Urinary bladder (tissue), 4 donors: ENCODE results near the gene FPR2. TPM values are rescaled to one million over a fixed set of nuclear protein-coding genes. Genes with fewer than 3 reads are reported as not detected.

Experiments
- DNase-seq: peaks from one replicate; pipeline ENCODE4 v3.0.0-alpha.2; 2015; ENCODE audit errors: extremely low spot score
- H3K27ac ChIP-seq: one replicate; pipeline ENCODE4 v1.5.1; 2013; ENCODE audit warnings: low read depth, mild to moderate bottlenecking, moderate library complexity
- H3K36me3 ChIP-seq: one replicate; pipeline ENCODE4 v1.6.1; 2013; ENCODE audit warnings: mild to moderate bottlenecking, moderate library complexity; ENCODE audit not compliant: insufficient read depth
- H3K4me1 ChIP-seq: one replicate; pipeline ENCODE4 v1.6.1; 2013; ENCODE audit warnings: mild to moderate bottlenecking, moderate library complexity; ENCODE audit not compliant: insufficient read depth
- H3K4me3 ChIP-seq: one replicate; pipeline ENCODE4 v1.5.1; 2013; ENCODE audit warnings: low read depth, low read length
- WGBS: extraction: QIAGEN DNeasy Blood & Tissue Kit; methylation state at CpG from one replicate; pipeline ENCODE4 v1.1.7; 2013; 5-methylcytosine and 5-hydroxymethylcytosine counted together
- polyA plus RNA-seq: library from polyadenylated mRNA; stranded (reverse); fragments of 200-250 nt; gene quantifications from one replicate; pipeline ENCODE4 v1.2.3, GENCODE V29; 2013
- total RNA-seq: library from RNA; depleted of rRNA; stranded (reverse); fragments of >200 nt; gene quantifications from one replicate; pipeline ENCODE4 v1.2.3, GENCODE V29; 2014
- donor health status: healthy with polysubstance abuse.
- donor health status: healthy.

FPR2 gene
- 1.0 TPM for total RNA-seq
- polyA plus RNA-seq = 4.9 TPM

- no peak within 1 kb of the TSS for H3K27ac ChIP-seq
- 55% methylated on average over 8 of the region's 8 CpGs for WGBS
- DNase-seq = no peak
- no peaks in the 10 kb centered on the region for H3K4me1 ChIP-seq
- no peak within 1 kb of the TSS for H3K4me3 ChIP-seq
- no peaks in the 10 kb centered on the region for H3K36me3 ChIP-seq
Measured at GRCh38 chr19:51760697-51761356, at the start of gene FPR2. TSS of gene FPR2 (plus strand) at chr19:51761180. CDS start at chr19:51768659, 7,479 bp downstream.

GRCh38 chr19:51711702-51712101, 49.3 kb upstream of the FPR2 start:
- Histone ChIP-seq H3K36me3 (no peaks in the 10 kb centered on the region), H3K4me3 (no peak overlapping the region), H3K4me1 (no peaks in the 10 kb centered on the region), H3K27ac (no peak overlapping the region)
- DNase-seq = no peak
- 88% methylated on average over 1 of the region's 1 CpG for WGBS

- no peak overlapping the region for H3K4me3 ChIP-seq
- no peaks in the 10 kb centered on the region for H3K4me1 ChIP-seq
- DNase-seq = no peak
- no peaks in the 10 kb centered on the region for H3K36me3 ChIP-seq
- 37% methylated on average over 9 of the region's 9 CpGs for WGBS
- H3K27ac ChIP-seq = no peak overlapping the region
Measured at GRCh38 chr19:51712461-51713081, 48.4 kb upstream of the FPR2 start.

- DNase-seq = no peak
- WGBS = 92% methylated on average over 74 of the region's 74 CpGs
Measured at GRCh38 chr19:51713319-51714285, 47.4 kb upstream of the FPR2 start.

GRCh38 chr19:51714848-51715247, 46.1 kb upstream of the FPR2 start:
- no peaks in the 10 kb centered on the region for H3K36me3 ChIP-seq
- H3K4me3 ChIP-seq = no peak overlapping the region
- H3K27ac ChIP-seq = no peak overlapping the region
- WGBS = 33% methylated on average over 3 of the region's 3 CpGs
- no peaks in the 10 kb centered on the region for H3K4me1 ChIP-seq
- DNase-seq = no peak

More at GRCh38 chr19:51713319-51714285, 47.4 kb upstream of the FPR2 start:
- Histone ChIP-seq H3K4me1 (no peaks in the 10 kb centered on the region), H3K36me3 (no peaks in the 10 kb centered on the region), H3K27ac (no peak overlapping the region), H3K4me3 (no peak overlapping the region)

GRCh38 chr19:51715850-51716249, 45.1 kb upstream of the FPR2 start:
- Histone ChIP-seq H3K4me1 (no peaks in the 10 kb centered on the region), H3K36me3 (no peaks in the 10 kb centered on the region), H3K4me3 (no peak overlapping the region), H3K27ac (no peak overlapping the region)
- DNase-seq = no peak
- 88% methylated on average over 3 of the region's 3 CpGs for WGBS

GRCh38 chr19:51716925-51717324, 44.1 kb upstream of the FPR2 start:
- H3K4me1 ChIP-seq = no peaks in the 10 kb centered on the region
- no peak overlapping the region for H3K4me3 ChIP-seq
- no peak overlapping the region for H3K27ac ChIP-seq
- no peak for DNase-seq
- 82% methylated on average over 11 of the region's 11 CpGs for WGBS
- H3K36me3 ChIP-seq = no peaks in the 10 kb centered on the region

GRCh38 chr19:51719251-51719988, 41.6 kb upstream of the FPR2 start:
- Histone ChIP-seq H3K27ac (no peak overlapping the region), H3K36me3 (no peaks in the 10 kb centered on the region), H3K4me1 (no peaks in the 10 kb centered on the region), H3K4me3 (no peak overlapping the region)
- WGBS = 4% methylated on average over 83 of the region's 83 CpGs
- no peak for DNase-seq

- Histone ChIP-seq H3K4me1 (no peaks in the 10 kb centered on the region), H3K27ac (no peak overlapping the region), H3K36me3 (no peaks in the 10 kb centered on the region), H3K4me3 (no peak overlapping the region)
- no peak for DNase-seq
- WGBS = 61% methylated on average over 7 of the region's 7 CpGs
Measured at GRCh38 chr19:51721905-51722304, 39.1 kb upstream of the FPR2 start.

GRCh38 chr19:51722492-51722891, 38.5 kb upstream of the FPR2 start:
- no peaks in the 10 kb centered on the region for H3K36me3 ChIP-seq
- no peak overlapping the region for H3K4me3 ChIP-seq
- no peaks in the 10 kb centered on the region for H3K4me1 ChIP-seq
- no peak overlapping the region for H3K27ac ChIP-seq
- whole genome bisulfite sequencing = 59% methylated on average over 2 of the region's 2 CpGs
- DNase-seq = no peak

- WGBS = 31% methylated on average over 15 of the region's 15 CpGs
- no peak overlapping the region for H3K27ac ChIP-seq
- DNase-seq = no peak
Measured at GRCh38 chr19:51724543-51724942, 36.4 kb upstream of the FPR2 start.

GRCh38 chr19:51726049-51726448, 34.9 kb upstream of the FPR2 start:
- H3K27ac ChIP-seq = no peak overlapping the region
- H3K4me1 ChIP-seq = no peaks in the 10 kb centered on the region
- H3K36me3 ChIP-seq = no peaks in the 10 kb centered on the region
- H3K4me3 ChIP-seq = no peak overlapping the region
- no peak for DNase-seq
- WGBS = 20% methylated on average over 14 of the region's 14 CpGs

More at GRCh38 chr19:51724543-51724942, 36.4 kb upstream of the FPR2 start:
- H3K4me1 ChIP-seq = no peaks in the 10 kb centered on the region
- no peaks in the 10 kb centered on the region for H3K36me3 ChIP-seq
- no peak overlapping the region for H3K4me3 ChIP-seq

- no peak for DNase-seq
- no peaks in the 10 kb centered on the region for H3K4me1 ChIP-seq
- no peak overlapping the region for H3K4me3 ChIP-seq
- WGBS = 82% methylated on average over 7 of the region's 7 CpGs
- no peaks in the 10 kb centered on the region for H3K36me3 ChIP-seq
- H3K27ac ChIP-seq = no peak overlapping the region
Measured at GRCh38 chr19:51727349-51727880, 33.6 kb upstream of the FPR2 start.
